HL-60 (cell line): ENCODE measurements around the gene RSRC2.
"Not testable (repeated sequence)": the region's sequence is repeated elsewhere in the genome, so short reads cannot be mapped to it uniquely, and the experiment has no call there.

Experiments
- DNase-seq, 2 experiments: peaks; one replicate each; pipeline ENCODE4 v3.0.0-alpha.2; 2010 to 2020; ENCODE audit warnings: low read depth in 1 of 2, low spot score in 1 of 2
- H3K27ac ChIP-seq: fragments of 250-450 bp; sonication (Bioruptor Pico); replicated peaks from 2 replicates; pipeline ENCODE4 v1.5.1; 2020; ENCODE audit warnings: mild to moderate bottlenecking, moderate library complexity
- H3K27me3 ChIP-seq: fragments of 250-450 bp; sonication (Bioruptor Pico); 2 replicates; pipeline ENCODE4 v1.5.1; 2021; ENCODE audit warnings: mild to moderate bottlenecking, moderate library complexity; ENCODE audit not compliant: insufficient read depth, poor library complexity, severe bottlenecking
- H3K4me3 ChIP-seq: replicated peaks from 2 replicates; pipeline ENCODE4 v1.5.1; 2011; ENCODE audit warnings: mild to moderate bottlenecking, control low read depth, low read length; ENCODE audit not compliant: insufficient read depth
- CTCF ChIP-seq: IDR thresholded peaks from one replicate; pipeline ENCODE4 v1.5.1; 2011; ENCODE audit warnings: low read length, control low read depth, inconsistent platforms; ENCODE audit not compliant: insufficient read depth
- GABPA ChIP-seq: IDR thresholded peaks from 2 replicates; pipeline ENCODE4 v1.6.1; 2012; ENCODE audit warnings: low read depth
- POLR2AphosphoS5 ChIP-seq: IDR thresholded peaks from 2 replicates; pipeline ENCODE4 v1.6.1; 2012; ENCODE audit warnings: low read depth
- REST ChIP-seq: IDR thresholded peaks from 2 replicates; pipeline ENCODE4 v1.6.1; 2012; ENCODE audit warnings: low read depth; ENCODE audit not compliant: insufficient replicate concordance
- SPI1 ChIP-seq: IDR thresholded peaks from 2 replicates; pipeline ENCODE4 v1.6.1; 2012; ENCODE audit warnings: low read depth, mild to moderate bottlenecking, borderline replicate concordance

RSRC2 gene

GRCh38 chr12:122491991-122492390 lies 34.7 kb downstream of the RSRC2 start:
- Histone ChIP-seq H3K27me3 (no peaks in the 10 kb centered on the region), H3K4me3 (no peak overlapping the region), H3K27ac (no peak overlapping the region)
- DNase-seq = no peak
- TF ChIP-seq GABPA = no peak
- no peak for TF ChIP-seq CTCF

GRCh38 chr12:122489038-122489437 lies 37.7 kb downstream of the RSRC2 start:
- DNase-seq = no peak
- Histone ChIP-seq H3K27ac (no peak overlapping the region), H3K27me3 (no peaks in the 10 kb centered on the region), H3K4me3 (no peak overlapping the region)
- TF ChIP-seq POLR2AphosphoS5 (no peak), CTCF (no peak), REST (no peak), GABPA (no peak), SPI1 (no peak)

- DNase-seq, H3K27ac ChIP-seq, H3K4me3 ChIP-seq, H3K27me3 ChIP-seq: not testable (repeated sequence)
These were observed 38.9 kb downstream of the RSRC2 start for GRCh38 chr12:122487807-122488206.

GRCh38 chr12:122486805-122487426 lies 39.8 kb downstream of the RSRC2 start:
- Histone ChIP-seq H3K27me3 (no peaks in the 10 kb centered on the region), H3K27ac (no peak overlapping the region), H3K4me3 (no peak overlapping the region)
- TF ChIP-seq SPI1 (no peak), REST (no peak), CTCF (no peak), GABPA (no peak), POLR2AphosphoS5 (no peak)
- DNase-seq = no peak

GRCh38 chr12:122486360-122486759 lies 40.4 kb downstream of the RSRC2 start:
- H3K27me3 ChIP-seq, DNase-seq, H3K27ac ChIP-seq, H3K4me3 ChIP-seq: not testable (repeated sequence)

- H3K4me3 ChIP-seq, H3K27ac ChIP-seq, H3K27me3 ChIP-seq, DNase-seq: not testable (repeated sequence)
These were observed 42.4 kb downstream of the RSRC2 start for GRCh38 chr12:122484385-122484784.
